Measurements from ENCODE around the gene RUNX3. TPM values are rescaled to one million over a fixed set of nuclear protein-coding genes. Genes with fewer than 3 reads are reported as not detected.
"Not testable (repeated sequence)": the region's sequence is repeated elsewhere in the genome, so short reads cannot be mapped to it uniquely, and the experiment has no call there.

Gene RUNX3
- total RNA-seq: 10 to 100 TPM in 4 of 6 donors, 1 to 10 TPM in 2; 4.2 to 15.6 (median 10.1) TPM

GRCh38 chr1:24930260-24931145, at the start of gene RUNX3:
Gene RUNX3 (minus strand): TSS chr1:24930276. CDS start chr1:24929868, 408 bp downstream.
- Histone ChIP-seq H3K36me3 (no peaks in the 10 kb centered on the region), H3K9me3 (no peaks in the 10 kb centered on the region), H3K27ac (peak within 1 kb of the TSS; percentile 73 to 89 (median 84)), H3K4me3 (peak within 1 kb of the TSS; percentile 12 to 55 (median 50)), H3K4me1 (peaks cover 40 to 71% (median 52%) of the 10 kb centered on the region in 4 donors), H3K27me3 (peaks cover 0 to 72% (median 42%) of the 10 kb centered on the region in 4 donors)
- WGBS, 2 donors: 17 to 22% methylated on average over 49 to 73 of the region's 88 CpGs
- peak in 1 of 4 donors; percentile 47 for TF ChIP-seq POLR2A (IDR thresholded peaks at IDR 0.05)
- no peak for TF ChIP-seq EP300 (IDR thresholded peaks at IDR 0.05)
- peak in 4 of 6 experiments; percentile 2 to 27 (median 16) for TF ChIP-seq CTCF (IDR thresholded peaks at IDR 0.05)
- TF ChIP-seq POLR2AphosphoS5 (IDR thresholded peaks at IDR 0.05): peak in 1 of 2 donors; percentile 36
- ATAC-seq (ENCODE audit: low FRiP score in 2 of 2) (peak; percentile 55 to 79), DNase-seq (peak; percentile 71 to 96)

GRCh38 chr1:24979232-24979631, 49.2 kb upstream of the RUNX3 start:
- H3K4me3 ChIP-seq; H3K27ac ChIP-seq; H3K36me3 ChIP-seq; ATAC-seq (ENCODE audit: low FRiP score in 2 of 2); DNase-seq; H3K4me1 ChIP-seq; H3K27me3 ChIP-seq: not testable (repeated sequence)
- peaks cover 11 to 24% (median 16%) of the 10 kb centered on the region in 4 donors for H3K9me3 ChIP-seq
- WGBS, 2 donors: 81 to 82% methylated on average over 4 of the region's 4 CpGs

DNA sequence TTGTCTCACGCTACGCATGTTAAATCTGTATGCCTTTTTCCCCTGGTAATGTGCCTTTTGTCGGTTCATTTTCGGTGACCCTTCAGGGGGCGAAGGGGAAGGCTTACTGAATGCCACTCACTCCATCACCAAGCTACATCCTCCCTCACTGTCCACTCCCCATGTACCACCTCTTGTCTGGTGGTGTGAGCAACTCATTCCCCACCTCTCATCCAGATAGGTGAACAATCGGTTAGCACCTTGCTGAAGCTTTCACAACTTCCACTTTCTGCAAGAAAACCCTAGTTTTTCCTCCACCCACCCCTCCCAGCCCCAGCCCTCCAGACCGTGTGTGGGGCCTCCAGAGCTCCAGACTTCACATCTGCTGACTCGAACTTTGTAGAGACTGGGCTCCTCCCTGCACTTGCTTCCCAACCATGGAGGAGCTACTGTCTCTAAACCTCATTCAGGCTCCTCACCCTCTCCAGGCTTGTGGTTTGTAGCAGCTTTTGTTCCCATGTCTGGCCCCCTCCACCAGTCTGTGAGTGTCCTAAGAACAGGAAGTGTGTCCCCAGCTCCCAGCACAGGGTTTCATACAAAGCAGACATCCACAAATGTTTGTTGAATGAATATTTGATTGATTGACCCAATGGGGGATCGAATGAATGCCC, 48.4 kb upstream of the RUNX3 start:
- Histone ChIP-seq H3K36me3 (no peaks in the 10 kb centered on the region), H3K4me3 (no peak overlapping the region), H3K27ac (no peak overlapping the region), H3K9me3 (peaks cover 11 to 24% (median 16%) of the 10 kb centered on the region in 4 donors), H3K27me3 (no peaks in the 10 kb centered on the region), H3K4me1 (no peaks in the 10 kb centered on the region)
- 59 to 65% methylated on average over 9 of the region's 9 CpGs for WGBS, 2 donors
- ATAC-seq (ENCODE audit: low FRiP score in 2 of 2): no peak
- TF ChIP-seq CTCF (IDR thresholded peaks at IDR 0.05) (no peak), EP300 (IDR thresholded peaks at IDR 0.05) (no peak), POLR2AphosphoS5 (IDR thresholded peaks at IDR 0.05) (no peak), POLR2A (IDR thresholded peaks at IDR 0.05) (no peak)
- DNase-seq: no peak

DNA sequence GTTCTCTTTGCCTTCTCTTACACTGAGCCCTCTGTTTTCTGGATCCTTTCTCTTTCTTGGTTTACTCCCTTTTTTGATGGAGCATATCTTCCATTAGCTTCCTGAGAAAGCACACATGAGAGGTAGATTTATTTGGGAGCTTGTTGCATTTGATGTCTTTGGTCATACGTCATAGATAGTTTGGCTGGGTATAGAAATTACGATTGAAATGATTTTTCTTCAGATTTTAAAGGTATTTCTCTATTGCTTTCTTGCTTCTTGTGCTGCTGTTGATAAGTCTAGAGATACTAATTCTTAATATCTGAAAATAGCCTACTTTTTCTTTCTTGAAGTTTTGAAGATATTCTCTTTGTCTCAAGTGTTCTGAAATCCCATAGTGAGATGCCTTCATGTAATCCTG, 45.3 kb upstream of the RUNX3 start:
- H3K4me3 ChIP-seq: no peak overlapping the region
- H3K9me3 ChIP-seq: peaks cover 11 to 24% (median 16%) of the 10 kb centered on the region in 4 donors
- 95 to 99% methylated on average over 2 of the region's 2 CpGs for WGBS, 2 donors
- H3K27me3 ChIP-seq: no peaks in the 10 kb centered on the region
- H3K27ac ChIP-seq: no peak overlapping the region
- no peaks in the 10 kb centered on the region for H3K4me1 ChIP-seq
- DNase-seq (no peak), ATAC-seq (ENCODE audit: low FRiP score in 2 of 2) (no peak)
- H3K36me3 ChIP-seq: no peaks in the 10 kb centered on the region
- TF ChIP-seq POLR2A (IDR thresholded peaks at IDR 0.05) (no peak), EP300 (IDR thresholded peaks at IDR 0.05) (no peak), POLR2AphosphoS5 (IDR thresholded peaks at IDR 0.05) (no peak), CTCF (IDR thresholded peaks at IDR 0.05) (no peak)

DNA sequence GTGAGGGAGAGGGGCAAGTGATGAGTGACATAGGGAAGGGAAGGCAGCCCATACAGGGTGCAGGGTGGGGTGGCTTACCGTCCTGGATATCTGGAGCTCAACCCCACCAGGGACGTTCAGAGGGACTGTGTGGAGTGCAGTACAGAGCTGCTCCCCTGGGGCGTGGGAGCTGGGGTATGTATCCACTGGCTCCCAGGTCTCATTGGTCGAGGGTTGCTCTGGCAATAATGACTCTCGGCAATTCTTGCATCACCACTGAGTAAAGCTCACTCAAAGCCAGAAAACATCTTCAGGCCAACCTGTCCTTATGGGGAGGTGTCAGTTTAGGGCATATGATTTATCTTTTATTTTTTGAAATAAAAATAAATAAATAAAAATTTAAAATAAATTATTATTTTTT, 43.2 kb upstream of the RUNX3 start:
- Histone ChIP-seq H3K9me3 (peaks cover 11 to 24% (median 16%) of the 10 kb centered on the region in 4 donors), H3K4me3 (no peak overlapping the region), H3K4me1 (no peaks in the 10 kb centered on the region), H3K27ac (no peak overlapping the region), H3K36me3 (no peaks in the 10 kb centered on the region), H3K27me3 (no peaks in the 10 kb centered on the region)
- no peak for DNase-seq
- ATAC-seq (ENCODE audit: low FRiP score in 2 of 2): no peak
- whole genome bisulfite sequencing, 2 donors: 59 to 73% methylated on average over 5 of the region's 5 CpGs
- TF ChIP-seq POLR2A (IDR thresholded peaks at IDR 0.05) (no peak), POLR2AphosphoS5 (IDR thresholded peaks at IDR 0.05) (no peak), CTCF (IDR thresholded peaks at IDR 0.05) (no peak), EP300 (IDR thresholded peaks at IDR 0.05) (no peak)

All from upper lobe of left lung (tissue), 6 donors.